Measurements from ENCODE around the gene LCA5L. TPM values are rescaled to one million over a fixed set of nuclear protein-coding genes. Genes with fewer than 3 reads are reported as not detected.

LCA5L gene
- total and polyA plus RNA-seq, 12 donors, result 0.21 to 2.1 (median 0.78) TPM

DNA sequence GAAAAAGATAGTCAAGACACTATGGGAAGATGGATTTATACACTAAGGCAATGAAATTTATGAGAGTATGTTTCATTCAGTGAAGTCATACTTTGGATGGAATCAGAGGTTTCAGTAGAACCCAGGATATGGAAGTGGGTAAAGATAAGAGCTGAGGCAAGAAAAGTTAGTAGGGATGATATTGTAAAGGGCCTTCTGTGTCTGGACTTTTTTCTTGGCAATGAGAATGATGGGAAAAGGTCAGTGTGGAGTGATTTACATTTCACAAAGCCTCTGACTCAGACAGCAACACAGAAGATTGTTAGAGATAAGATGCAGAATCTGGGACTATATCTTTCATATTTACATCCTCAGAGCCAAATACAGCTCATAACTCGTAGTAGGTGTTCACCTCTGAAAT lies 38.3 kb upstream of the LCA5L start:
- 50 to 62% methylated on average over 1 of the region's 1 CpG for WGBS, 2 donors
- Histone ChIP-seq H3K27me3 (no peaks in the 10 kb centered on the region), H3K36me3 (peaks cover 0 to 14% (median 0%) of the 10 kb centered on the region in 9 donors), H3K9me3 (no peaks in the 10 kb centered on the region), H3K4me3 (no peak overlapping the region), H3K4me1 (peaks cover 0 to 28% (median 4%) of the 10 kb centered on the region in 9 donors), H3K27ac (no peak overlapping the region)
- intact Hi-C loops (cut with DNase I), result no loop called here
- ATAC-seq (no peak), DNase-seq (no peak)
- TF ChIP-seq CTCF (IDR thresholded peaks at IDR 0.05), result no peak

- intact Hi-C loops (cut with DNase I), result no loop called here
- DNase-seq (no peak), ATAC-seq (no peak)
- H3K9me3 ChIP-seq, result no peaks in the 10 kb centered on the region
- WGBS, 2 donors, result 79 to 83% methylated on average over 3 of the region's 3 CpGs
- peaks cover 0 to 28% (median 4%) of the 10 kb centered on the region in 9 donors for H3K4me1 ChIP-seq
- H3K4me3 ChIP-seq, result no peak overlapping the region
- H3K27me3 ChIP-seq, result no peaks in the 10 kb centered on the region
- H3K36me3 ChIP-seq, result peaks cover 0 to 9% (median 0%) of the 10 kb centered on the region in 9 donors
- H3K27ac ChIP-seq, result no peak overlapping the region
- TF ChIP-seq CTCF (IDR thresholded peaks at IDR 0.05), result no peak
Observed at GRCh38 chr21:39481886-39482285, 36.3 kb upstream of the LCA5L start.

GRCh38 chr21:39480271-39480670 lies 34.7 kb upstream of the LCA5L start:
- TF ChIP-seq CTCF (IDR thresholded peaks at IDR 0.05), result no peak
- H3K27ac ChIP-seq, result no peak overlapping the region
- H3K9me3 ChIP-seq, result no peaks in the 10 kb centered on the region
- peaks cover 0 to 15% (median 0%) of the 10 kb centered on the region in 9 donors for H3K36me3 ChIP-seq
- DNase-seq (no peak), ATAC-seq (no peak)
- no peaks in the 10 kb centered on the region for H3K27me3 ChIP-seq
- no peak overlapping the region for H3K4me3 ChIP-seq
- WGBS, 2 donors, result 75 to 86% methylated on average over 4 of the region's 4 CpGs
- H3K4me1 ChIP-seq, result peaks cover 0 to 28% (median 4%) of the 10 kb centered on the region in 9 donors
- intact Hi-C loops (cut with DNase I), result no loop called here

- ATAC-seq (no peak), DNase-seq (no peak)
- WGBS, 2 donors, result 33 to 51% methylated on average over 2 of the region's 2 CpGs
- Histone ChIP-seq H3K9me3 (no peaks in the 10 kb centered on the region), H3K4me3 (no peak overlapping the region), H3K4me1 (peaks cover 0 to 24% (median 4%) of the 10 kb centered on the region in 9 donors), H3K36me3 (peaks cover 0 to 19% (median 0%) of the 10 kb centered on the region in 9 donors), H3K27ac (no peak overlapping the region), H3K27me3 (no peaks in the 10 kb centered on the region)
- TF ChIP-seq CTCF (IDR thresholded peaks at IDR 0.05), result no peak
- intact Hi-C loops (cut with DNase I), result no loop called here
Observed at GRCh38 chr21:39479814-39480182, 34.2 kb upstream of the LCA5L start.
